Neural cell (in vitro differentiated cells): ENCODE measurements around the gene TADA3. TPM values are rescaled to one million over a fixed set of nuclear protein-coding genes. Genes with fewer than 3 reads are reported as not detected.

ENCODE experiments used
- H2AFZ ChIP-seq: fragments of 200-600, 300-800 bp; sonication (generic), shearing (Covaris generic); 2 replicates; pipeline ENCODE4 v1.6.0; 2014; ENCODE audit warnings: low read depth, mild to moderate bottlenecking, antibody characterized with exemption, low read length, moderate library complexity
- H3F3A ChIP-seq: fragments of 200-600 bp; shearing (Covaris generic); 2 replicates; pipeline ENCODE4 v1.6.1; 2016; ENCODE audit warnings: mild to moderate bottlenecking, moderate library complexity, mixed read lengths, antibody characterized with exemption, low read length; ENCODE audit not compliant: insufficient read depth, poor library complexity, severe bottlenecking
- H3K27ac ChIP-seq: fragments of 200-600, 300-800 bp; sonication (generic), shearing (Covaris generic); 2 replicates; pipeline ENCODE4 v1.5.1; 2014; ENCODE audit warnings: mild to moderate bottlenecking, low read length, moderate library complexity
- H3K27me3 ChIP-seq: fragments of 300-800, 200-600 bp; sonication (generic), shearing (Covaris generic); 2 replicates; pipeline ENCODE4 v1.6.0; 2014; ENCODE audit warnings: mild to moderate bottlenecking, low read depth, low read length, moderate library complexity; ENCODE audit not compliant: insufficient read depth
- H3K36me3 ChIP-seq: fragments of 300-800, 200-600 bp; sonication (generic), shearing (Covaris generic); 2 replicates; pipeline ENCODE4 v1.5.1; 2014; ENCODE audit warnings: mild to moderate bottlenecking, antibody characterized with exemption, low read length, moderate library complexity; ENCODE audit not compliant: insufficient read depth
- H3K4me2 ChIP-seq: fragments of 300-800, 200-600 bp; sonication (generic), shearing (Covaris generic); 2 replicates; pipeline ENCODE4 v1.6.0; 2014; ENCODE audit warnings: mild to moderate bottlenecking, low read length
- H3K4me3 ChIP-seq: fragments of 300-800, 200-600 bp; sonication (generic), shearing (Covaris generic); 2 replicates; pipeline ENCODE4 v1.5.1; 2014; ENCODE audit warnings: mild to moderate bottlenecking, low read length, moderate library complexity
- H3K79me2 ChIP-seq: fragments of 200-600 bp; shearing (Covaris generic); replicated peaks from 2 replicates; pipeline ENCODE4 v1.6.0; 2014; ENCODE audit warnings: mild to moderate bottlenecking, low read length, moderate library complexity; ENCODE audit not compliant: insufficient read depth
- H3K9ac ChIP-seq: fragments of 300-800, 200-600 bp; sonication (generic), shearing (Covaris generic); 2 replicates; pipeline ENCODE4 v1.6.1; 2016; ENCODE audit warnings: mild to moderate bottlenecking, low read length, mixed read lengths
- H3K9me2 ChIP-seq: fragments of 200-600 bp; shearing (Covaris generic); 2 replicates; pipeline ENCODE4 v1.6.1; 2016; ENCODE audit warnings: mild to moderate bottlenecking, low read length, mixed read lengths; ENCODE audit not compliant: insufficient read depth
- H3K9me3 ChIP-seq: fragments of 200-600, 300-800 bp; sonication (generic), shearing (Covaris generic); 2 replicates; pipeline ENCODE4 v1.6.1; 2016; ENCODE audit warnings: mild to moderate bottlenecking, mixed run types, low read length, moderate library complexity, mixed read lengths
- H4K20me1 ChIP-seq: fragments of 200-600 bp; shearing (Covaris generic); 2 replicates; pipeline ENCODE4 v1.6.1; 2016; ENCODE audit warnings: mild to moderate bottlenecking, mixed run types; ENCODE audit not compliant: insufficient read depth
- EP300 ChIP-seq: fragments of 450-650 bp; conservative IDR thresholded peaks from 2 replicates; pipeline ENCODE4 v1.6.1; 2014; ENCODE audit warnings: antibody characterized with exemption, mild to moderate bottlenecking, moderate library complexity; ENCODE audit not compliant: poor library complexity, severe bottlenecking
- MXI1 ChIP-seq: fragments of 450-650 bp; conservative IDR thresholded peaks from 2 replicates; pipeline ENCODE4 v1.6.1; 2014; ENCODE audit warnings: antibody characterized with exemption, mild to moderate bottlenecking; ENCODE audit not compliant: poor library complexity, severe bottlenecking
- POLR2AphosphoS5 ChIP-seq: IDR thresholded peaks from 2 replicates; pipeline ENCODE4 v1.6.1; 2012
- RAD21 ChIP-seq: fragments of 450-650 bp; conservative IDR thresholded peaks from 2 replicates; pipeline ENCODE4 v1.6.1; 2014; ENCODE audit warnings: antibody characterized with exemption, mild to moderate bottlenecking, moderate library complexity
- SMC3 ChIP-seq: fragments of 450-650 bp; conservative IDR thresholded peaks from 2 replicates; pipeline ENCODE4 v1.6.1; 2014; ENCODE audit warnings: antibody characterized with exemption, mild to moderate bottlenecking, moderate library complexity; ENCODE audit not compliant: poor library complexity
- TAF1 ChIP-seq: IDR thresholded peaks from 2 replicates; pipeline ENCODE4 v1.6.1; 2012; ENCODE audit warnings: low read depth
- polyA plus RNA-seq: library from polyadenylated mRNA; depleted of rRNA; stranded (reverse); fragments of >200 nt; gene quantifications from 2 replicates; pipeline ENCODE4 v1.2.3, GENCODE V29; 2014

Gene TADA3
- polyA plus RNA-seq, 1 donor from 2014 or later: 55.4 TPM

DNA sequence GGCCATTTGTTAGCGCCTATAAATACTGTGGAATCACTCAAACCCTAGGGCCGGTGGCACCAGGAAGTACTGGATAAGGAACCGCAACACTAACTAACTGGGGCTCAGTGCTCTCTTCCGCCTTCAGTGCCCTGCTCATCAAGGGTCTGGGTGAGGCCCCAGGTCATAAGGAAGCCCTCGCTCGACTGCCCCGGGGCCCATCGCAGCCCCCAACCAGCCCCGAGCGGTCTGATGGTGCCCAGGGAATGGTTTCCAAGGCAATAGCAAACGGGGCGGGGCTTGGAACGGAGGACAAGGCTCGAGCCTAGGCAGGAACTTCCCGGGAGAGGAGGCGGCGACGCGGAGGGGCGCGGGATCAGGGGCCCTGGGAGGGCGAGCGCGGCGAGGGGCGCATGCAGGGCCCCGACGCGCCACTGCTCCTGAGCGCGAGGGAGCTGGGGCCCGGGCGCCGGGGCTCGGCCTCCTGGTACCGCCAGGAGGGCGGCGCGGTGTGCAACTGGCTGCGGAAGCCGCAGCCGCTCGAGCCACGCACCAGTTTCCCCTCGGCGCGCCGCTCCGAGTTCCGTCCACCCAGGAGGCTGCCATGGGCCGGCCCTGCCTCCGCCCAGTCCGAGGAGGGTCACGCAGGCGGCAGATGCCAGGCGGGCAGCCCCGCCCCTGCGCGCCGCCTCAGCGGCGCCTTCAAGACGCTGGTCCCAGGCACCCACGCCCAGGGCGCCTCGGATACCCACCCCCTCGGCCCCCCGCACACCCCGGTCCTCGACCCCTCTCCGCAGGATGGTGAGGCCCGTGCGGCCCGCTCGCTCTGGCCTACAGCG is 17.6 kb upstream of the TADA3 start, which contains the start of gene TTLL3:
TSS of gene TTLL3 (plus strand) at position 648 of the 818 bp plus-strand sequence. CDS start 400 bp downstream, outside the sequence.
- peak within 1 kb of the TSS; percentile 52 for H2AFZ ChIP-seq
- peak within 1 kb of the TSS; percentile 66 for H3K4me3 ChIP-seq
- H3K9ac ChIP-seq: peak within 1 kb of the TSS; percentile 66
- H3K36me3 ChIP-seq: no peaks in the 10 kb centered on the region
- TF ChIP-seq POLR2AphosphoS5: peak; percentile 17
- no peak for TF ChIP-seq SMC3
- no peaks in the 10 kb centered on the region for H3F3A ChIP-seq
- no peaks in the 10 kb centered on the region for H3K9me3 ChIP-seq
- no peaks in the 10 kb centered on the region for H3K79me2 ChIP-seq
- H3K27me3 ChIP-seq: no peaks in the 10 kb centered on the region
- peak within 1 kb of the TSS; percentile 10 for H3K4me2 ChIP-seq
- H4K20me1 ChIP-seq: no peaks in the 10 kb centered on the region
- no peak within 1 kb of the TSS for H3K27ac ChIP-seq
- H3K9me2 ChIP-seq: no peaks in the 10 kb centered on the region

DNA sequence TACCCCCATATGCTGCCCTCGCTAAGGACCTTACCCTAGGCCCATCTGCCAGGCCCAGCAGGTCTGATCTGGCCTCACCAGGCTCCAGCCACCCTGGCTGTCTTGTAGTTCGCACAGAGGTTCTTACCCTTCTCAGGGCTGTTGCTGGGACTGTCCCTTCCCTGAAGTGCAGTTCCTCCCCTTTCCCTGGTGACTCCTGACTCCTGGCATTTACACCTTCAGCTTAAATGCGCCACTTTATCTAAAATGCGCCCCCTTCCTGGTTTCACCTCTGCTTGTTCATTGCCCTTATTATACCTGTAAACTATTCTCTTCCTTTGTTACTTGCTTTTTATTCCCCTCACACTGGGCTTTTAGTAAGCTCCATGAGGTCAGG is 17.0 kb upstream of the TADA3 start:
- no peaks in the 10 kb centered on the region for H4K20me1 ChIP-seq
- H2AFZ ChIP-seq: peak overlapping the region; percentile 52
- H3F3A ChIP-seq: no peaks in the 10 kb centered on the region
- H3K9me3 ChIP-seq: no peaks in the 10 kb centered on the region
- peak overlapping the region; percentile 66 for H3K4me3 ChIP-seq
- H3K9me2 ChIP-seq: no peaks in the 10 kb centered on the region
- no peak overlapping the region for H3K4me2 ChIP-seq
- peak overlapping the region; percentile 66 for H3K9ac ChIP-seq
- no peak for TF ChIP-seq SMC3
- no peaks in the 10 kb centered on the region for H3K36me3 ChIP-seq
- H3K79me2 ChIP-seq: no peaks in the 10 kb centered on the region
- H3K27ac ChIP-seq: no peak overlapping the region
- H3K27me3 ChIP-seq: no peaks in the 10 kb centered on the region

DNA sequence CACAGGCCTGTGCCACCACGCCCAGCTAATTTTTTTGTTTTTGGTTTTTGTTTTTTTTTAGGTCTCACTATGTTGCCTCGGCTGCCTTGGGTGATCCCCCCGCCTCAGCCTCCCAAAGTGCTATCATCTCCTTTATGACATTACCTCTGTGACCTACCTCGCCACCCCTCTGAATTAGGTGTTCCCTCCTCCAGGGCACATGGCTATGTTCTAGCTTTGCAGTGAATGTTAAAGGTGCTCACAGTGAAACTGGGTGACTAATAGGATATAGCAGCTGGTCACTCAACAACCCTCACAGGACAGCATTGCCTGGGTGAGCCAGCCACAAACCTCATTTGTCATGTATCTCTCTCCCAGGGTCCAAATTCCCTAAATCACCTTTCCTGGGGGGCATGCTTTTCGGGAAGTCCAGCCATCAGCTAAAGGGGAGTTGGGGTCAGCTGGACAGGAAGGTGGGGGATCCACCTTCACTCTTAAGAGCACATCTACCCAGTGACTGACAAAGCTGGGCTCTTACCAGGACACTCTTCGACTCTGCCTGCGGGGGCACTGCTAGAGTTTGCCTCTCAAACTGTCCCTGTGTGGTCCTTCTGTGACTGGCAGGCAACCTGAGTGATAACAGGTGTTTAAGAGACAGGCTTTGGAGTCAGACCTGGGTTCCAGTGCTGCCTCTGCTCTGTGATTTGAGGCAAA is 16.2 kb upstream of the TADA3 start:
- TF ChIP-seq POLR2AphosphoS5: no peak
- no peak for TF ChIP-seq SMC3
- TF ChIP-seq TAF1: no peak
- no peak for TF ChIP-seq EP300
- TF ChIP-seq RAD21: no peak
- Histone ChIP-seq H3K9me3 (no peaks in the 10 kb centered on the region), H4K20me1 (no peaks in the 10 kb centered on the region), H3K4me2 (no peak overlapping the region), H3F3A (no peaks in the 10 kb centered on the region), H3K9ac (no peak overlapping the region), H2AFZ (no peak overlapping the region), H3K9me2 (no peaks in the 10 kb centered on the region), H3K27me3 (no peaks in the 10 kb centered on the region), H3K36me3 (no peaks in the 10 kb centered on the region), H3K4me3 (no peak overlapping the region), H3K27ac (no peak overlapping the region), H3K79me2 (no peaks in the 10 kb centered on the region)

DNA sequence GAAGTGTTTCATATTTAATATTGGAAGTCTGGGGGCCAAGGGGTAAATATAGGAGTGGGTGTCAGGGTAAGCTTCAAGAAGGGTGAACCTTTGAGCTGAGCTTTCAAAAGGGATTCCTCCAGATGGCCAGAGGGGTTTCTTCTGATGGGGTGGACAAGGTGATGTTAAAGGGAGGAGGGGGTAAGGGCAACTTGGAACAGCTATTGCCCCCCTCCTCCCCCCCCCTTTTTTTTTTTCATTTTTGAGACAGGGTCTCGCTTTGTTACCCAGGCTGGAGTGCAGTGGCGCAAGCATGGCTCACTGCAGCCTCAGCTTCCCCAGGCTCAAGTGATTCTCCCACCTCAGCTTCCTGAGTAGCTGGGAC is 15.7 kb upstream of the TADA3 start:
- Histone ChIP-seq H4K20me1 (no peaks in the 10 kb centered on the region), H3K4me2 (no peak overlapping the region), H3K79me2 (no peaks in the 10 kb centered on the region), H3K9me3 (no peaks in the 10 kb centered on the region), H2AFZ (no peak overlapping the region), H3K27ac (no peak overlapping the region), H3K4me3 (no peak overlapping the region), H3K9me2 (no peaks in the 10 kb centered on the region), H3K9ac (no peak overlapping the region), H3K27me3 (no peaks in the 10 kb centered on the region), H3F3A (no peaks in the 10 kb centered on the region), H3K36me3 (no peaks in the 10 kb centered on the region)
- TF ChIP-seq MXI1: no peak
- no peak for TF ChIP-seq TAF1
- TF ChIP-seq RAD21: no peak
- TF ChIP-seq EP300: no peak
